IMR-90 (cell line): Measurements from ENCODE around the gene GJC2. TPM values are rescaled to one million over a fixed set of nuclear protein-coding genes. Genes with fewer than 3 reads are reported as not detected.

Source experiments
- ATAC-seq: fragments of 200-7000 bp; cut with Tn5 transposase; 2 replicates; pipeline ENCODE4 v1.9.1; 2020; ENCODE audit warnings: low read depth, mild to moderate bottlenecking, moderate library complexity
- BruUV-seq: library from RNA; stranded (reverse); fragments of 400-500 nt; replicated peaks from 2 replicates; lab custom pipeline; 2021; lab: Mats Ljungman, UMichigan
- CTCF ChIA-PET: fragments of 300-600 bp; formaldehyde crosslinking; extraction: SDS; loops from one replicate; lab custom pipeline; 2021; ENCODE audit warnings: antibody characterized with exemption; lab: Yijun Ruan, JAX
- POLR2A ChIA-PET: fragments of 300-600 bp; sonication (Branson Sonifier 250); formaldehyde crosslinking; loops from one replicate; lab custom pipeline; 2022; ENCODE audit warnings: antibody characterized with exemption; ENCODE audit not compliant: unreplicated experiment; lab: Charles Lee
- DNase-seq: peaks from one replicate; pipeline ENCODE4 v3.0.0; 2013
- H2AFZ ChIP-seq: replicated peaks from 2 replicates; pipeline ENCODE3; 2013; ENCODE audit warnings: low read length, mild to moderate bottlenecking; ENCODE audit not compliant: poor library complexity
- H2AK5ac ChIP-seq: 2 replicates; pipeline ENCODE4 v1.6.1; 2013; ENCODE audit warnings: low read depth, low read length, inconsistent platforms
- H2AK9ac ChIP-seq: replicated peaks from 2 replicates; pipeline ENCODE3; 2013; ENCODE audit warnings: mild to moderate bottlenecking, low read depth, low read length, moderate library complexity; ENCODE audit not compliant: poor library complexity
- H2BK120ac ChIP-seq: 2 replicates; pipeline ENCODE4 v1.6.1; 2013; ENCODE audit warnings: low read depth, low read length, inconsistent platforms
- H2BK15ac ChIP-seq: 3 replicates; pipeline ENCODE4 v1.6.1; 2013; ENCODE audit warnings: low read depth, low read length, inconsistent platforms
- H2BK20ac ChIP-seq: 2 replicates; pipeline ENCODE4 v1.6.1; 2013; ENCODE audit warnings: low read depth, mild to moderate bottlenecking, inconsistent platforms, low read length, moderate library complexity
- H2BK5ac ChIP-seq: 2 replicates; pipeline ENCODE4 v1.6.1; 2013; ENCODE audit warnings: mild to moderate bottlenecking, low read depth, low read length, inconsistent platforms; ENCODE audit not compliant: poor library complexity, severe bottlenecking
- H3K14ac ChIP-seq: replicated peaks from 2 replicates; pipeline ENCODE4 v1.6.1; 2013; ENCODE audit warnings: low read depth, low read length, inconsistent platforms
- H3K18ac ChIP-seq: 2 replicates; pipeline ENCODE4 v1.6.1; 2013; ENCODE audit warnings: low read depth, low read length, control low read depth
- H3K23ac ChIP-seq: 2 replicates; pipeline ENCODE4 v1.6.1; 2013; ENCODE audit warnings: low read depth, low read length, inconsistent platforms
- H3K27ac ChIP-seq: 2 replicates; pipeline ENCODE4 v1.5.1; 2013; ENCODE audit warnings: mild to moderate bottlenecking, control low read depth, low read length; ENCODE audit not compliant: insufficient read depth
- H3K27me3 ChIP-seq: 2 replicates; pipeline ENCODE4 v1.6.1; 2013; ENCODE audit warnings: low read length; ENCODE audit not compliant: control insufficient read depth, insufficient read depth
- H3K36me3 ChIP-seq: 2 replicates; pipeline ENCODE4 v1.6.1; 2013; ENCODE audit warnings: low read length, mixed read lengths; ENCODE audit not compliant: control insufficient read depth, insufficient read depth
- H3K4ac ChIP-seq: 2 replicates; pipeline ENCODE4 v1.6.1; 2013; ENCODE audit warnings: low read depth, low read length, inconsistent platforms
- H3K4me1 ChIP-seq: 2 replicates; pipeline ENCODE4 v1.6.1; 2013; ENCODE audit warnings: low read length, mixed read lengths; ENCODE audit not compliant: control insufficient read depth, insufficient read depth
- H3K4me2 ChIP-seq: 2 replicates; pipeline ENCODE4 v1.6.1; 2013; ENCODE audit warnings: low read depth, mild to moderate bottlenecking, control low read depth, low read length, moderate library complexity
- H3K4me3 ChIP-seq: 2 replicates; pipeline ENCODE4 v1.5.1; 2013; ENCODE audit warnings: low read depth, mild to moderate bottlenecking, control low read depth, low read length, moderate library complexity; ENCODE audit not compliant: insufficient read depth
- H3K56ac ChIP-seq: 2 replicates; pipeline ENCODE4 v1.6.1; 2013; ENCODE audit warnings: low read length, inconsistent platforms; ENCODE audit not compliant: insufficient read depth; ENCODE audit errors: extremely low read depth
- H3K79me1 ChIP-seq, 2 experiments: 2 replicates each; pipeline ENCODE4 v1.6.1; 2013; ENCODE audit warnings: low read length in 2 of 2, inconsistent platforms in 1 of 2, low read depth in 1 of 2
- H3K9ac ChIP-seq: 2 replicates; pipeline ENCODE4 v1.6.1; 2013; ENCODE audit warnings: low read depth, low read length, control low read depth
- H3K9me1 ChIP-seq: 2 replicates; pipeline ENCODE4 v1.6.1; 2013; ENCODE audit warnings: low read length, inconsistent platforms; ENCODE audit not compliant: insufficient read depth
- H3K9me3 ChIP-seq: 2 replicates; pipeline ENCODE4 v1.6.1; 2013; ENCODE audit warnings: low read length; ENCODE audit not compliant: control insufficient read depth, insufficient read depth
- H4K20me1 ChIP-seq: 2 replicates; pipeline ENCODE4 v1.6.1; 2013; ENCODE audit warnings: low read length, inconsistent platforms; ENCODE audit not compliant: insufficient read depth
- H4K5ac ChIP-seq: 2 replicates; pipeline ENCODE4 v1.6.1; 2013; ENCODE audit warnings: mild to moderate bottlenecking, low read depth, low read length, control low read depth
- H4K8ac ChIP-seq, 2 experiments: 2 replicates each; pipeline ENCODE4 v1.6.1; 2013; ENCODE audit warnings: low read depth in 2 of 2, low read length in 2 of 2, control low read depth in 1 of 2, inconsistent platforms in 1 of 2
- H4K91ac ChIP-seq: 2 replicates; pipeline ENCODE4 v1.6.1; 2013; ENCODE audit warnings: low read depth, low read length, inconsistent platforms; ENCODE audit not compliant: insufficient read depth
- BHLHE40 ChIP-seq: fragments of 150-350 bp; IDR thresholded peaks from 2 replicates; pipeline ENCODE4 v1.6.1; 2016; ENCODE audit warnings: mild to moderate bottlenecking, low read depth, low read length
- CEBPB ChIP-seq: IDR thresholded peaks from 2 replicates; pipeline ENCODE4 v1.6.1; 2012; ENCODE audit warnings: low read depth, low read length, improper control_type of control experiment
- CHD1 ChIP-seq: IDR thresholded peaks from 2 replicates; pipeline ENCODE4 v1.6.1; 2012; ENCODE audit warnings: low read depth, low read length, improper control_type of control experiment
- CTCF ChIP-seq: conservative IDR thresholded peaks from 2 replicates; pipeline ENCODE4 v1.5.1; 2012; ENCODE audit warnings: mild to moderate bottlenecking, low read depth, low read length, improper control_type of control experiment
- FOS ChIP-seq: fragments of 150-350 bp; IDR thresholded peaks from 2 replicates; pipeline ENCODE4 v1.6.1; 2016; ENCODE audit warnings: low read depth, low read length
- MAFK ChIP-seq: IDR thresholded peaks from 2 replicates; pipeline ENCODE4 v1.6.1; 2012; ENCODE audit warnings: low read depth, low read length, improper control_type of control experiment
- MAZ ChIP-seq: IDR thresholded peaks from 2 replicates; pipeline ENCODE4 v1.6.1; 2012; ENCODE audit warnings: low read depth, mild to moderate bottlenecking, low read length, improper control_type of control experiment, moderate library complexity, borderline replicate concordance
- MXI1 ChIP-seq: IDR thresholded peaks from 2 replicates; pipeline ENCODE4 v1.6.1; 2012; ENCODE audit warnings: low read depth, mild to moderate bottlenecking, low read length, moderate library complexity, borderline replicate concordance
- NFE2L2 ChIP-seq: fragments of 150-350 bp; IDR thresholded peaks from 2 replicates; pipeline ENCODE4 v1.6.1; 2016; ENCODE audit warnings: low read depth, mild to moderate bottlenecking, low read length
- POLR2A ChIP-seq: IDR thresholded peaks from 2 replicates; pipeline ENCODE4 v1.6.1; 2012; ENCODE audit warnings: mild to moderate bottlenecking, low read depth, low read length
- RAD21 ChIP-seq: IDR thresholded peaks from 2 replicates; pipeline ENCODE4 v1.6.1; 2012; ENCODE audit warnings: low read length, improper control_type of control experiment
- RCOR1 ChIP-seq: IDR thresholded peaks from 2 replicates; pipeline ENCODE4 v1.6.1; 2012; ENCODE audit warnings: mild to moderate bottlenecking, low read length, improper control_type of control experiment; ENCODE audit not compliant: insufficient replicate concordance
- RFX5 ChIP-seq: IDR thresholded peaks from 2 replicates; pipeline ENCODE4 v1.8.0; 2012; ENCODE audit warnings: low read depth, mild to moderate bottlenecking, low read length, moderate library complexity
- SMC3 ChIP-seq: fragments of 150-350 bp; IDR thresholded peaks from 2 replicates; pipeline ENCODE4 v1.6.1; 2016; ENCODE audit warnings: low read depth, mild to moderate bottlenecking, antibody characterized with exemption, low read length, moderate library complexity
- USF2 ChIP-seq: fragments of 150-350 bp; IDR thresholded peaks from 2 replicates; pipeline ENCODE4 v1.6.1; 2017; ENCODE audit warnings: mild to moderate bottlenecking, antibody characterized with exemption, low read length, low read depth
- WGBS, 2 experiments: methylation state at CpG; one replicate each; pipeline versions ENCODE4 v1.1.5 to v1.1.7; 2013; ENCODE audit warnings: missing lambda C conversion rate in 2 of 2; ENCODE audit not compliant: insufficient read length in 1 of 2; ENCODE audit errors: extremely low coverage in 2 of 2; 5-methylcytosine and 5-hydroxymethylcytosine counted together
- dilution Hi-C: fragments of 300-500 bp; cut with HindIII; formaldehyde crosslinking; loops from one replicate; pipeline ENCODE4 v1.14.3; 2018; ENCODE audit warnings: low sequenced_read_pairs; ENCODE audit not compliant: unreplicated experiment
- in situ Hi-C: fragments of 300-500 bp; cut with MboI; formaldehyde crosslinking; loops from 3 replicates; pipeline ENCODE4 v1.14.3; 2019; ENCODE audit warnings: low sequenced_read_pairs, inconsistent platforms, mixed read lengths
- intact Hi-C: fragments of 100-400 bp; cut with micrococcal nuclease; formaldehyde crosslinking; loops from 2 replicates; pipeline ENCODE4 v1.10.0; 2022
- polyA plus RNA-seq, 3 experiments: library from polyadenylated mRNA; depleted of rRNA; stranded (reverse); fragments of >200 nt; gene quantifications; 2 replicates each; pipeline ENCODE4 v1.2.3, GENCODE V29; 2012; ENCODE audit warnings: low replicate concordance in 1 of 3
- total RNA-seq: library from RNA; depleted of rRNA; stranded (reverse); fragments of >200 nt; gene quantifications from 2 replicates; pipeline ENCODE4 v1.2.3, GENCODE V29; 2012

GJC2 gene
- total and polyA plus RNA-seq, 2 of the 4 experiments (the other 2 are of a cell fraction), result 1.1 to 1.7 TPM

GRCh38 chr1:228190778-228191177 is 41.0 kb downstream of the GJC2 start:
- Histone ChIP-seq H3K9ac (no peak overlapping the region), H3K18ac (no peak overlapping the region)
- intact Hi-C loops, result no loop called here

More at GRCh38 chr1:228190778-228191177, 41.0 kb downstream of the GJC2 start:
- Histone ChIP-seq H3K4me2 (no peak overlapping the region), H3K4me3 (no peak overlapping the region), H4K20me1 (no peaks in the 10 kb centered on the region), H3K9me1 (no peaks in the 10 kb centered on the region; the same call in 1 of the 2 replicates), H3K36me3 (no peaks in the 10 kb centered on the region), H3K27ac (no peak overlapping the region), H3K4me1 (no peaks in the 10 kb centered on the region), H4K8ac (no peak overlapping the region), H3K14ac (no peak overlapping the region), H3K23ac (no peak overlapping the region), H3K9me3 (no peaks in the 10 kb centered on the region), H2AK9ac (no peak overlapping the region), H3K4ac (no peak overlapping the region), H3K79me1 (no peaks in the 10 kb centered on the region), H2AK5ac (no peak overlapping the region), H4K5ac (no peak overlapping the region), H2AFZ (no peak overlapping the region), H3K27me3 (no peaks in the 10 kb centered on the region), H2BK15ac (no peak overlapping the region), H2BK5ac (no peak overlapping the region), H2BK120ac (no peak overlapping the region), H4K91ac (no peak overlapping the region), H2BK20ac (no peak overlapping the region), H3K56ac (no peak overlapping the region)
- CTCF ChIA-PET, result no interaction called here
- in situ Hi-C loops (no loop called here), dilution Hi-C loops (no loop called here)
- POLR2A ChIA-PET, result no interaction called here
- no peak for ATAC-seq
- TF ChIP-seq MAFK (no peak), RCOR1 (no peak), CHD1 (no peak), SMC3 (no peak), BHLHE40 (no peak), CTCF (no peak), RAD21 (no peak), FOS (no peak), RFX5 (no peak), MAZ (no peak), USF2 (no peak), CEBPB (no peak), MXI1 (no peak), POLR2A (no peak), NFE2L2 (no peak)
- 57% methylated on average over 1 of the region's 5 CpGs; no CpG with 5 or more reads in 1 of the 2 experiments for WGBS, 2 experiments
- BruUV-seq, result no TSS peak
- DNase-seq, result no peak
